LNCaP clone FGC (cell line): ENCODE results near the gene TNFSF11.
"Not testable (repeated sequence)": the region's sequence is repeated elsewhere in the genome, so short reads cannot be mapped to it uniquely, and the experiment has no call there.

ENCODE experiments used
- DNase-seq: peaks from one replicate; pipeline ENCODE4 v3.0.0-alpha.2; 2011; ENCODE audit warnings: low read depth
- H3K4me3 ChIP-seq: 2 replicates; pipeline ENCODE4 v1.5.1; 2011; ENCODE audit warnings: mild to moderate bottlenecking, low read depth, low read length, control low read depth
- TF ChIP-seq, protein P1 (sequence below): IDR thresholded peaks from 2 replicates; pipeline ENCODE4 v1.5.1; 2012; ENCODE audit warnings: mild to moderate bottlenecking; ENCODE audit not compliant: control insufficient read depth, insufficient read depth; ENCODE audit errors: extremely low read depth

The TNFSF11 gene

DNA sequence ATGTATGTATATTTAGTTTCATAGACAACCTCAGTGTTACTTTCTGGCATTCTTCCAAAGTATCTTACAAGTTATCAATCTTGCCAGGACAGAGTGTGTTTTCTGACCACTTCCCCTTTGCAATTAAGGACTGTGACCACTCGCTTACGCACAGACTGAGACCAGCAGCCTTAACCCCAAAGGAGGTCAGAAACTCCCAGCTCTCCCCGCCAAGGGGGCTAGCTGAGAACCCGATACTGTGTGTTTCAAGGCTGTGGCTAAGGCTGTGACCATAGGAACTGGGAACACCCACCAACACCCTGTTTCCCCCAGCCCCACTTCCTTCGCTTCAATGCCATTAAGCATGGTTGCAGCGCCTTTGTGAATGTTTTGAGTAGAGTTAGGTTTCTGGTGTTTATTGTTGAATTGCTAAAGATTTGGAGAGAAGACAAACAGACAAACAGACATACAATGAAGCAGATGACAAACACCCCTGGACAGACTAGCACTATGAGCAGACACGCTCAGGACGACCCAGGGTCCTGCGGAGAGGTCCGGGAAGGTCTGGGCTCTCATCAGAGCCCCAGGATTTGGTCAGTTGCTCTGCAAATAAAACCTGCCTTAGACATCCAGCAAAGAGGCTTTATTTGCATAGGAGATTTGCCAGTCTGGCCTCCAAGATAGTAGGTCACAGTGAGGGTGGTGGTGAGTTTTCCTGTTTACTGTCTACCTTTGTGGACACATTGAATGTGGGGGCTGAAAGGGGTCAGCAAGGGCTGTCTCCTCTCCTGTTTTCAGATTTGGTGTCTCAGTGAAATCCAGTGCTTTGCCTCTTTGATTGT lies 25.0 kb upstream of the TNFSF11 start:
- peak; percentile 64 for DNase-seq
- H3K4me3 ChIP-seq, result peak overlapping the region; percentile 5; the same call in 1 of the 2 replicates
- TF ChIP-seq, protein P1, sequence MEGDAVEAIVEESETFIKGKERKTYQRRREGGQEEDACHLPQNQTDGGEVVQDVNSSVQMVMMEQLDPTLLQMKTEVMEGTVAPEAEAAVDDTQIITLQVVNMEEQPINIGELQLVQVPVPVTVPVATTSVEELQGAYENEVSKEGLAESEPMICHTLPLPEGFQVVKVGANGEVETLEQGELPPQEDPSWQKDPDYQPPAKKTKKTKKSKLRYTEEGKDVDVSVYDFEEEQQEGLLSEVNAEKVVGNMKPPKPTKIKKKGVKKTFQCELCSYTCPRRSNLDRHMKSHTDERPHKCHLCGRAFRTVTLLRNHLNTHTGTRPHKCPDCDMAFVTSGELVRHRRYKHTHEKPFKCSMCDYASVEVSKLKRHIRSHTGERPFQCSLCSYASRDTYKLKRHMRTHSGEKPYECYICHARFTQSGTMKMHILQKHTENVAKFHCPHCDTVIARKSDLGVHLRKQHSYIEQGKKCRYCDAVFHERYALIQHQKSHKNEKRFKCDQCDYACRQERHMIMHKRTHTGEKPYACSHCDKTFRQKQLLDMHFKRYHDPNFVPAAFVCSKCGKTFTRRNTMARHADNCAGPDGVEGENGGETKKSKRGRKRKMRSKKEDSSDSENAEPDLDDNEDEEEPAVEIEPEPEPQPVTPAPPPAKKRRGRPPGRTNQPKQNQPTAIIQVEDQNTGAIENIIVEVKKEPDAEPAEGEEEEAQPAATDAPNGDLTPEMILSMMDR, result no peak

DNA sequence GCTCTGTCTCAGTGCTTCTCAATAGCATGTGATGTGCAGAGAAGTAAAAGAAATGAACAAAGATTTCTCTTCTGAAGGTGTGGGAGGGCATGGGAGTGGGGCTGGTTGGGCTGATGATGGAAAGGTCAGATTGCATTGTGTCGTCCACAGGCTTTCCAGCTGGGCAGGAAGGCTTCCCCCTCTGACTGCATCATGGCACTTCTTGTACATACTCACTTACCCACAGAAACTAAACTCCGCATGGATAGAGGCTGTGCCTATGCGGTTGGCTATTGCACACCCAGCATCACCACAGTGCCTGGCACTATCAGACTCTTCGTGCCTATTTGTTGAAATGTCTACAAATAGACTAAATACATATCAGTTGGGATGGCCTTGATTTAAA lies 24.4 kb upstream of the TNFSF11 start:
- TF ChIP-seq, protein P1, result no peak
- DNase-seq, result no peak
- H3K4me3 ChIP-seq, result no peak overlapping the region

DNA sequence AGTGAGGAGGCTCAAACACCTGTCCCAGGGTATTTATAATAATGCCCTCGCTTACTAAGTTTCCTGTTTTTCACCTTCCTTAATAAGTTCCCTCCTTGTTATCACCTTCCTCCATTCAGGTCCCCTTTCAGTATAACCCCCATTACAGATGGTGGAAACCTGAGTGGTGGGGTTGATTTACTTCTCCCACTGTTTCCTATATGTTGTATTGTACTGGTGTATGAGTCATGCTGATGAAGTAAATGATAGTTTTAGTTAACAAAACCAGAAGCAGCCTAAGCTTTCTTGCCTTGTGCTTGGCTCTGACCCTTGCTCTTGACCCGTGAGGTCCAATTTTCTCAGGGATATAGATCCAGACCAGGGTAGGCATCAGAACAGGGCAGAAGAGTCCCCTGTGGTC lies 22.3 kb upstream of the TNFSF11 start:
- no peak for DNase-seq
- TF ChIP-seq, protein P1, result no peak
- H3K4me3 ChIP-seq, result no peak overlapping the region

DNA sequence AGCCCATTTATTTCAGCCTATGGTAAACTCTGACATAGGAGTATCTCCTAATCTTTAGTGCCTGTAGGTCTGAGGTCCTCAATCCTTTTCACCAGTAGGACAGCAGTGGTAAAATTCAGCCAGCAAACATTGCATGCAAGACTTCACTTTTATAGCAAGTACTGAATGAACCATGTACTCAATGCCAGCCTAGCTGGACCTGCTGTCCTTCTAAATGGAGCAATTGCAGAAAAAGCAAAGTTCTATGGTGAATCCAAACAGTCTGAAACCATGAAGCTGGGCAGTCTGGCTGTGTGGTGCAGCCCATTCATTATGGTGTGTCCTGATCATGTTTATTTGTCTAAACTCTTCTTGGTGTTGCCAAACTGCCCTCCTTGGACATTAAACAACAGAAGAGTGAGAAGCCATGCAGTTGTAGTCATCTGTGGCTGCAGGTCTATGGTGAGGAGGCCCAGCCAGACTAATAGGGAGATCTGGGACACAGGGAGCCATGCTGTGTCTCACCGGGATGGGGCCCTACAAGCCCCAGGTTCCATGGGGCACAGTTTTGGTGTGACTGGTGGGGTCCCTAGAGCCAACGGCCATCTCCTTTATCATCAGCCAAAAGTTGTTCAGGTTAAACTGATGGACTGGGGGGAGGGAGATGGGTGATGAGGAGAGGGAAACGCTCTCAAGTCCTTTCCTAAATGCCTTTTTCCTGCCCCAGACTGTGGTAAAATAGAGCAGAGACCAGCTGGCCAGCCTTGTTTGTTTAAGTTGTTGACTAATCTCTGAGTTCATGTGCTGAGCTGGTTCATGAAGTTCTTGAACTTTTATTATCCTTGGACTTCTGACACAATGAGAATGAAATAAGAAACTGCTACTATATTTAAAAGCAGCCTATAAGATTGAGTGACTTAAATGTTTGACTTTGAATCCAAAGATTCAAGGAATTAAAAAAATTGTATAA lies 20.6 kb upstream of the TNFSF11 start:
- DNase-seq, result peak; percentile 78
- TF ChIP-seq, protein P1, result no peak
- no peak overlapping the region for H3K4me3 ChIP-seq

DNA sequence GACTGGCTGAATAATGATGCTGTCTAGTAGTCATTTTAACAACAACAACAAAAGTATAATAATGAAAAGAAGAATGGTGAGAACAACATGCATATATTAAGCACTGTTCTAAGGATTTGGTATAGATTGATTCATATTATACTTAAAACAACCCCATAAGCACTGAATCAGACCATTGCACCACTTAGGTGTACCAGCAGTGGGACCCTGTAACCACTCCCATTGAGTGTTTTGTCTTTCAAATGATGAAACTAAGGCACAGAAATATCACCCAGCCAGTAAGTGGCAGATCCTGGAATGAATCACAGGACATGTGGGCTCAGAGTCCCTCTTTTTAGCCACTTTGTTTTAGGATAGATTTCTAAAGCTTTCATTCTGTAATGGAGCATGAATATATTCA lies 14.9 kb upstream of the TNFSF11 start:
- H3K4me3 ChIP-seq, result no peak overlapping the region
- TF ChIP-seq, protein P1, result no peak
- no peak for DNase-seq

DNA sequence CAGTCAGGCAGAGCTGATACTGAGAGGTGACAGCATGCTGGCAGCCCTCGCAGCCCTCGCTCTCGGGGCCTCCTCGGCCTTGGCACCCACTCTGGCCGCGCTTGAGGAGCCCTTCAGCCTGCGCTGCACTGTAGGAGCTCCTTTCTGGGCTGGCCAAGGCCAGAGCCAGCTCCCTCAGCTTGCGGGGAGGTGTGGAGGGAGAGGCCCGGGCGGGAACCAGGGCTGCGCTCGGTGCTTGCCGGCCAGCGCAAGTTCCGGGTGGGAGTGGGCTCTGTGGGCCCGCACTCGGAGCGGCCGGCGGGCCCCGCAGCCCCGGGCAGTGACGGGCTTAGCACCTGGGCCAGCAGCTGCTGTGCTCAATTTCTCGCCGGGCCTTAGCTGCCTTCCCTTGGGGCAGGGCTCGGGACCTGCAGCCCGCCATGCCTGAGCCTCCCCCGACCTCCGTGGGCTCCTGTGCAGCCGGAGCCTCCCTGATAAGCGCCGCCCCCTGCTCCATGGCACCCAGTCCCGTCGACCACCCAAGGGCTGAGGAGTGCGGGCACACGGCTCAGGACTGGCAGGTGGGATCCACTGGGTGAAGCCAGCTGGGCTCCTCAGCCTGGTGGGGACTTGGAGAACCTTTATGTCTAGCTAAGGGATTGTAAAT lies 14.3 kb upstream of the TNFSF11 start:
- DNase-seq, H3K4me3 ChIP-seq: not testable (repeated sequence)

- DNase-seq, result not testable (repeated sequence)
Observed at GRCh38 chr13:42560320-42560719, 13.6 kb upstream of the TNFSF11 start.

More at GRCh38 chr13:42560320-42560719, 13.6 kb upstream of the TNFSF11 start:
- not testable (repeated sequence) for H3K4me3 ChIP-seq
